ENCODE measurements around the gene ELFN2.
A peak's percentile ranks its signal among the peaks of the same experiment; 100 is the strongest.

Gene ELFN2

DNA sequence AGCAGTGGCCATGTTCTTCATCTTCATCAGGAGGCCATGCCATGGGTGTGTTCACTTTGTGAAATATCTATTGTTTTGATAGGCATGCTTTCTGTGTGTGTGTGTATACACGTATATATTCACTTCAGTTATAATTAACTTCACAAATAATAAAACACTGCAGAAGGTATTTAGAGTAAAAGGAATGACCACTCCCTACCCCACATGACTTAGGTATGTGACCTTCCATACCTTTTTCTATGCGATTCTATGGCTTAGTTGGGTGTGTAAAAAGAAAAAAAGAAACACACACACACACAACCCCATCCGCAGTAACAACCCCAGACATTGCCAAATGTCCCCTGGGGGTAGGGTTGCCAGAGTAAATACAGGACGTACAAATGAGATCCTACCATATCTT is 73.0 kb downstream of the ELFN2 start:
- H3K27ac ChIP-seq, result no peak overlapping the region
- TF ChIP-seq, protein P1, sequence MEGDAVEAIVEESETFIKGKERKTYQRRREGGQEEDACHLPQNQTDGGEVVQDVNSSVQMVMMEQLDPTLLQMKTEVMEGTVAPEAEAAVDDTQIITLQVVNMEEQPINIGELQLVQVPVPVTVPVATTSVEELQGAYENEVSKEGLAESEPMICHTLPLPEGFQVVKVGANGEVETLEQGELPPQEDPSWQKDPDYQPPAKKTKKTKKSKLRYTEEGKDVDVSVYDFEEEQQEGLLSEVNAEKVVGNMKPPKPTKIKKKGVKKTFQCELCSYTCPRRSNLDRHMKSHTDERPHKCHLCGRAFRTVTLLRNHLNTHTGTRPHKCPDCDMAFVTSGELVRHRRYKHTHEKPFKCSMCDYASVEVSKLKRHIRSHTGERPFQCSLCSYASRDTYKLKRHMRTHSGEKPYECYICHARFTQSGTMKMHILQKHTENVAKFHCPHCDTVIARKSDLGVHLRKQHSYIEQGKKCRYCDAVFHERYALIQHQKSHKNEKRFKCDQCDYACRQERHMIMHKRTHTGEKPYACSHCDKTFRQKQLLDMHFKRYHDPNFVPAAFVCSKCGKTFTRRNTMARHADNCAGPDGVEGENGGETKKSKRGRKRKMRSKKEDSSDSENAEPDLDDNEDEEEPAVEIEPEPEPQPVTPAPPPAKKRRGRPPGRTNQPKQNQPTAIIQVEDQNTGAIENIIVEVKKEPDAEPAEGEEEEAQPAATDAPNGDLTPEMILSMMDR (conservative IDR thresholded peaks at IDR 0.05), result no peak

DNA sequence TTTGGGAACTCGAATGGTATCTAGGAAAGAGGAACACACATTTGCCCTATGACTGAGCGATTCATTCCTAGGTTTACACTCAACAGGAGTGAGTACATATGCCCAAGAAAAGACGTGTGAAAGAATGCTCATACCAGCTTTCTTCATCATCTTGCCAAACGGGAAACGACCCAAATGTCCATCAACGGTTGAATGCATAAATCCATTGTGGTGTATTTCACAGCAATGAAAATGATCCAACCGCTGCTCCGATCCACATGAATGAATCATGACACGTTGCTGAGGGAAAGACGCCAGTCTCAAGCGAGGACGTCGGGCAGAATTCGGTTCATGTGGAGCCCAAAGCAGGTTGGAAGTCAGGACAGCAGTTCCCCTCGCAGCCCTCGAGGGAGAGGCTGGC is 73.4 kb downstream of the ELFN2 start:
- TF ChIP-seq, protein P1 (conservative IDR thresholded peaks at IDR 0.05), result no peak
- no peak overlapping the region for H3K27ac ChIP-seq

DNA sequence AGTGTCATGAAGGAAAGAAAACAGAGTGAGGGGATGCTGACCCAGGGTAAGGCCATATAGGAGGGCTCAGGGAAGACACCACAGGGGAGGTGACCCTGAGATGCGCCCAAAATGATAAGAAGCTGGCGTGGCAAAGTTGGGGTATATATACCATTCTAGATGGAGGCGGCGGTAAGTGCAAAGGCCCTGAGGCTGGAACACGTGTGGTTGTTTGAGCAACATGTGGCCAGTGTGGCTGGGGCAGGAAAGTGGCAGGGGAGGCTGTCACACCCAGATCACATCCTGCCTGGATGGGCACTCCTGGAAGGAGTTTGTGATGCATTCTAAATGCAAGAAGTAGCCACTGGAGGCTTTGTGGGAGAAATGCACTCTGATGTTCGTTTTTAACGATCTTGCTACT is 74.8 kb downstream of the ELFN2 start:
- no peak overlapping the region for H3K27ac ChIP-seq
- TF ChIP-seq, protein P1 (conservative IDR thresholded peaks at IDR 0.05), result no peak

DNA sequence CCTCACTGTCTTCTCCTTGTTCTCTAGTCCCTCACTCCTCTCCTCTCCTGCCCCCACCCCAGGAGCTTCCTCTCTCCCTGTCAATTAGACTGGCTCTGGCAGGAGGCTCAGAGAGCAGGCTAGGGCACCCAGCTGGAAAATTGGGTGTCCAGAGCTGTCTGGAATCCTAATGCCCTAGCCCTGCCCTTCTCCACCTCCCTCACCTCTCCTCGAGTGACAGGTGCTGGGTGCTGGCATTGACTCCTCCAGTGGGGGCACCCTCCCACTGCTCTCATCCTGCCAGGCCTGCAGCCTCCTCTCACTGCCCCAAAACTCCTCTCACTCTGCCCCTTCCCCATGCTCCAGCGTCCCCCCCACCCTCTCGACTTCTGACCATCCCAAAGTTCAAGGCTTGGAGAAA is 76.0 kb downstream of the ELFN2 start:
- TF ChIP-seq, protein P1 (conservative IDR thresholded peaks at IDR 0.05), result no peak
- H3K27ac ChIP-seq, result no peak overlapping the region

DNA sequence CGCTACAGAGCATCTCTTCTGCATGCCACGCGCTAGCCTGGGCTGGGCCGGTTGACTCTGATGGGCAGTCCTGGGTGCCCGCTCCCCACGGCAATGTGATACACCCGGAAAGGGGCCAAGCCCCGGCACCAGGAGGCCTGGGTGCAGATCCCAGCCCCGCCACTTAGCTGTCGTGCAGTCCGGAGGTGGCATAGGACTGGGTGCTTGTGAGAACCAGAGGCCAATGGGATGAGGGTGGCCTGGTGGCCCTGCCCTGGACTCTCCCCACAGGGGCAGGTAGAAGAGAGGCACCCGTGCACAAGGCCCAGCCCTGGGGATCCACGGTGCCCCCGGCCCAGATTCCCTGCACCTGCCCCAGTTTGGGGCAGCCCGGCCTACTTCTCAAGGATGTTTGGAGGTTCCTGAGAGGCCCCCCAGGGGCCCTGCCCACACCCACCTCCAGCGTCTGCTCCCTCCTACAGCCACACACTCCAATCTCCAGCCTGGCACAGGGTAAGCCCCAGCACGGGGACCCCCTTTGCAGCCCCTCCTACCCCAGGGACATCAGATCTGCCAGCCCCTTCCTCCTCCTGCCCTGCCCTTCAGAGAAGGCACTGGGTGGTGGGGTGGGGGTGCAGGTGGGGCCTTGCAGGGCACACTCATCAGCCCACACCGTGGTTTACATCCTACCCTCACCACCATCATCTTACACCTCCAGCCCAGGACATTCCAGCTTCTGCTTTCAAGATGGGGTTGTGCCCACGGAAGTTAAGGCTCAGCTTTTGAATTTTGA is 78.0 kb downstream of the ELFN2 start:
- H3K27ac ChIP-seq, result no peak overlapping the region
- TF ChIP-seq, protein P1 (conservative IDR thresholded peaks at IDR 0.05), result no peak

DNA sequence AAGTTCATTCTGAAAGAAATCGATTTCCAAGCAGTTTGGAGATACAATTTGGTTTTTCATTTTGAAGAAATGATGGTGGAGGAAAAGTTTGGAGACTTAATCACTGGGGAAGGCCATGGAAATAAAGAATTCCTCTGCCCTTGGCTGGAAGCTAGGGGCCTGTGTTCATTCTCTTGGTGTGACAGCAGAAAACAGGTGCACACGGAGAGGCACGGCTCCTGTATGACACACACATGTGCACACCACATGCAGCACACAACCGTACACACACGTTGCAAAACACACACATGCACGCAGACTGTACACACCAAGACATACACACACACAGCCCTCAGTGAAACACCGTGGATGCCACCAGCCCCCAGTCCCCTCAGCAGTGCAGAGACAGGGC is 80.8 kb downstream of the ELFN2 start:
- TF ChIP-seq, protein P1 (conservative IDR thresholded peaks at IDR 0.05), result no peak
- H3K27ac ChIP-seq, result peak overlapping the region; percentile 49

DNA sequence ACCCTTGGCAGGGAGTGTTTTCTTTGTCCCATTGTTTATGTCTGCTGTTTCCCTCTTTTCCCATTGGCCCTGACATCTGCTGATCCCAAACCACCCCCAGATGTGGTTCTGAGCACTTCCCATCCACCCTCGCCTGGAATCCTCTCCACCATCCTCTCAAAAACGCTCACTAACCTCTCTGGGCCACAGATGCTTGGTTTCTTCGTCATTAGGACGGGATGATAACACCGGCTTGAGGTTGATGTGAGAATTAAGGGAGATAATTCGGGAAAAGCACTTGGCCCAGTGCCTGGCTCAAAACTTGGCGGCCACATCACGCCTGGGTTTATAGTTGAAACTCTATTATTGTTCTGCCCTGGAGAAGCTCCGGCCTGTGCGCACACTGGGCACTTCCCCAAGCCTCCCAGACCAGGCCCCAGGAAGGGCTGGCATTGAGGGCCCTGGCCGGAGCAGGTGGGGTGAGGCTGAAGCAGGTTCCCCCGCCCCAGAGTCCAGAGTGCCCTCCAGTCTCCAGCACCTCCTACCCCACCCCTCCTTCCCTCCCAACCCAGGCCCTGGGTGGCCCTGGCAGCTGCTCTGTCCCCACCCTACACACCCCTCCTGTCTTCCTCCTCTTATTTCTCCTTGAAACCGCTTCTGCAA is 81.3 kb downstream of the ELFN2 start:
- TF ChIP-seq, protein P1 (conservative IDR thresholded peaks at IDR 0.05), result no peak
- H3K27ac ChIP-seq, result peak overlapping the region; percentile 49
